ENCODE results near the gene GCAT. TPM values are rescaled to one million over a fixed set of nuclear protein-coding genes. Genes with fewer than 3 reads are reported as not detected.
A peak's percentile ranks its signal among the peaks of the same experiment; 100 is the strongest.

Gene GCAT
- total and polyA plus RNA-seq, 10 of the 15 experiments (the other 5 are each of a cell fraction or from before 2014, with no cell fraction given), result 0.95 to 34.3 (median 15.3) TPM

DNA sequence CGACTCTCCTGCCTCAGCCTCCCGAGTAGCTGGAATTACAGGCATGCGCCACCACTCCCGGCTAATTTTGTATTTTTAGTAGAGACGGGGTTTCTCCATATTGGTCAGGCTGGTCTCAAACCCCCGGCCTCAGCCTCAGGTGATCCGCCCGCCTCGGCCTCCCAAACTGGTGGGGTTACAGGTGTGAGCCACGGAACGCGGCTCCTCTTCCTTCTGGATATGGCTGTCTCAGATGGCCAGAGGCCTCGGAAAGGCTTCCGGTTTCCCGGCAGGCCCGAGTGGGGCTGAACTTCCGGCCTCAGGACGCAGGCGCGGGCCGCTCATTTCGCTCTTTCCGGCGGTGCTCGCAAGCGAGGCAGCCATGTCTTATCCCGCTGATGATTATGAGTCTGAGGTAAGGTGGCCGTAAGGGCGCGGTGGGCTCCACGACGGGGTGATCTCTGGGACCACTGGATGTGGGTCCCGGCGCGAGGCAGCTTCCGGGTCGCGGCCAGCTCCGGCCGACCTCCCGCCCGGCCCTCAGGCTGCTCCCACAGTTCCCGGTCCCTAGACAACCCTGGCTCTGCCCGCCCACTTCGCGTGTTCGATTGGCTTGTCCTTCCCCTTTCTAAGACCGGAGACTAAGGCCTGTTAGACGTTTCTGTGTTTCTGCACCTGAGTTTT is 41.5 kb downstream of the GCAT start, which contains the start of gene EIF3L (continued):
- TF ChIP-seq, protein P1, sequence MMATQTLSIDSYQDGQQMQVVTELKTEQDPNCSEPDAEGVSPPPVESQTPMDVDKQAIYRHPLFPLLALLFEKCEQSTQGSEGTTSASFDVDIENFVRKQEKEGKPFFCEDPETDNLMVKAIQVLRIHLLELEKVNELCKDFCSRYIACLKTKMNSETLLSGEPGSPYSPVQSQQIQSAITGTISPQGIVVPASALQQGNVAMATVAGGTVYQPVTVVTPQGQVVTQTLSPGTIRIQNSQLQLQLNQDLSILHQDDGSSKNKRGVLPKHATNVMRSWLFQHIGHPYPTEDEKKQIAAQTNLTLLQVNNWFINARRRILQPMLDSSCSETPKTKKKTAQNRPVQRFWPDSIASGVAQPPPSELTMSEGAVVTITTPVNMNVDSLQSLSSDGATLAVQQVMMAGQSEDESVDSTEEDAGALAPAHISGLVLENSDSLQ (IDR thresholded peaks at IDR 0.05), result 0 out of 2 replicates have a peak, but pooled peaks have one; percentile 10
- peak; percentile 71; the same call in 1 of the 2 replicates for TF ChIP-seq CBFB (IDR thresholded peaks at IDR 0.05; ENCODE audit: low read depth)
- TF ChIP-seq, protein P2, sequence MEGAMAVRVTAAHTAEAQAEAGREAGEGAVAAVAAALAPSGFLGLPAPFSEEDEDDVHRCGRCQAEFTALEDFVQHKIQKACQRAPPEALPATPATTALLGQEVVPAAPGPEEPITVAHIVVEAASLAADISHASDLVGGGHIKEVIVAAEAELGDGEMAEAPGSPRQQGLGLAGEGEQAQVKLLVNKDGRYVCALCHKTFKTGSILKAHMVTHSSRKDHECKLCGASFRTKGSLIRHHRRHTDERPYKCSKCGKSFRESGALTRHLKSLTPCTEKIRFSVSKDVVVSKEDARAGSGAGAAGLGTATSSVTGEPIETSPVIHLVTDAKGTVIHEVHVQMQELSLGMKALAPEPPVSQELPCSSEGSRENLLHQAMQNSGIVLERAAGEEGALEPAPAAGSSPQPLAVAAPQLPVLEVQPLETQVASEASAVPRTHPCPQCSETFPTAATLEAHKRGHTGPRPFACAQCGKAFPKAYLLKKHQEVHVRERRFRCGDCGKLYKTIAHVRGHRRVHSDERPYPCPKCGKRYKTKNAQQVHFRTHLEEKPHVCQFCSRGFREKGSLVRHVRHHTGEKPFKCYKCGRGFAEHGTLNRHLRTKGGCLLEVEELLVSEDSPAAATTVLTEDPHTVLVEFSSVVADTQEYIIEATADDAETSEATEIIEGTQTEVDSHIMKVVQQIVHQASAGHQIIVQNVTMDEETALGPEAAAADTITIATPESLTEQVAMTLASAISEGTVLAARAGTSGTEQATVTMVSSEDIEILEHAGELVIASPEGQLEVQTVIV (IDR thresholded peaks at IDR 0.05; ENCODE audit: borderline replicate concordance, partially characterized antibody), result peak; percentile 61
- no peak for TF ChIP-seq CBX3 (IDR thresholded peaks at IDR 0.05; ENCODE audit: borderline replicate concordance, low read depth)
- 0 out of 2 replicates have a peak, but pooled peaks have one; percentile 60 for TF ChIP-seq ZNF207 (IDR thresholded peaks at IDR 0.05; ENCODE audit: borderline replicate concordance)
- TF ChIP-seq GABPA (IDR thresholded peaks at IDR 0.05; ENCODE audit: low read depth), result peak; percentile 92

- in situ Hi-C loops (cut with MboI), result no loop called here
- H3K4me2 ChIP-seq (ENCODE audit: control insufficient read depth, insufficient read depth), result peak overlapping the region; percentile 80
- TSS peak; percentile 38 for BruUV-seq (replicated peaks)
- 96% methylated on average over 4 of the region's 4 CpGs for WGBS (ENCODE audit: insufficient coverage, insufficient replicate concordance, low lambda C conversion rate, missing lambda C conversion rate)
- no peak for ATAC-seq
- H3K9me3 ChIP-seq (replicated peaks; ENCODE audit: control insufficient read depth, insufficient read depth, low read length), result peaks cover 2% of the 10 kb centered on the region; the same call in 1 of the 3 replicates
- H2AFZ ChIP-seq (ENCODE audit: control insufficient read depth, low read depth, low read length), result no peak overlapping the region
- no peak for FAIRE-seq
- H3K9ac ChIP-seq (ENCODE audit: control insufficient read depth, insufficient read depth, low read length), result peak overlapping the region; percentile 86
- peak overlapping the region; percentile 90; the same call in 1 of the 2 replicates for H3K4me3 ChIP-seq
- peaks cover 3% of the 10 kb centered on the region; the same call in 1 of the 2 replicates for H3K4me1 ChIP-seq (ENCODE audit: control insufficient read depth, insufficient read depth, low read length)
- peaks cover 7 to 35% of the 10 kb centered on the region in 2 experiments for H3K36me3 ChIP-seq (ENCODE audit: control insufficient read depth in 2 of 2, insufficient read depth in 2 of 2, low read length in 1 of 2)
- H3K27me3 ChIP-seq (replicated peaks in 1 of 2; ENCODE audit: control insufficient read depth in 2 of 2, insufficient read depth in 2 of 2, low read length in 1 of 2), result no peaks in the 10 kb centered on the region
- SMC1A ChIA-PET (ENCODE audit: uncharacterized antibody, unreplicated experiment), result interaction anchor here (0.6 to 2.9 kb wide), 5 partner anchors 13 to 204 kb away, joined by 3 to 12 read pairs (median 4); partner anchors contain the start of genes C22orf23 and POLR2F
- RAD21 ChIA-PET (ENCODE audit: unreplicated experiment), result no interaction called here
- POLR2A ChIA-PET, result no interaction called here
- no peak overlapping the region for H3K27ac ChIP-seq (ENCODE audit: control insufficient read depth, insufficient read depth)
- DNase-seq (ENCODE audit: low read depth, low spot score), result no peak
- intact Hi-C loops (cut with micrococcal nuclease; ENCODE audit: unreplicated experiment), result no loop called here
- H4K20me1 ChIP-seq (ENCODE audit: control insufficient read depth, insufficient read depth), result no peaks in the 10 kb centered on the region; the same call in 1 of the 2 replicates
- peaks cover 47% of the 10 kb centered on the region for H3K79me2 ChIP-seq (ENCODE audit: control insufficient read depth, insufficient read depth, low read length)
- CTCF ChIA-PET, result interaction anchor here (0.9 to 4.1 kb wide), 3 partner anchors 12 to 244 kb away, joined by 3 to 32 read pairs (median 11); no protein-coding TSS in a partner anchor
- no peak for TF ChIP-seq MXI1 (IDR thresholded peaks at IDR 0.05; ENCODE audit: low read depth, low read length)
- no peak for TF ChIP-seq FOS (IDR thresholded peaks at IDR 0.05; ENCODE audit: borderline replicate concordance, extremely low read depth, insufficient read length)
- no peak for TF ChIP-seq SIN3A (IDR thresholded peaks at IDR 0.05; ENCODE audit: low read depth, low read length)
- no peak for TF ChIP-seq SMC3 (IDR thresholded peaks at IDR 0.05; ENCODE audit: borderline replicate concordance, low read length)
- no peak for TF ChIP-seq BHLHE40 (IDR thresholded peaks at IDR 0.05; ENCODE audit: borderline replicate concordance in 1 of 2, low read depth in 2 of 2, low read length in 1 of 2)
- TF ChIP-seq IRF5 (IDR thresholded peaks at IDR 0.05; ENCODE audit: borderline replicate concordance), result no peak
- no peak for TF ChIP-seq NFIC (IDR thresholded peaks at IDR 0.05; ENCODE audit: low read depth, low read length)
- TF ChIP-seq JUNB (IDR thresholded peaks at IDR 0.05), result no peak
- TF ChIP-seq NBN (IDR thresholded peaks at IDR 0.05), result no peak
- no peak for TF ChIP-seq HDGF (IDR thresholded peaks at IDR 0.05)
Observed at GRCh38 chr22:37850801-37851200, 43.1 kb downstream of the GCAT start.

Data from GM12878 (cell line).